IMR-90 (cell line): ENCODE data around the gene TRPM8. TPM values are rescaled to one million over a fixed set of nuclear protein-coding genes. Genes with fewer than 3 reads are reported as not detected.

ENCODE experiments used
- ATAC-seq: fragments of 200-7000 bp; cut with Tn5 transposase; 2 replicates; pipeline ENCODE4 v1.9.1; 2020; ENCODE audit warnings: low read depth, mild to moderate bottlenecking, moderate library complexity
- BruUV-seq: library from RNA; stranded (reverse); fragments of 400-500 nt; replicated peaks from 2 replicates; lab custom pipeline; 2021; lab: Mats Ljungman, UMichigan
- CTCF ChIA-PET: fragments of 300-600 bp; formaldehyde crosslinking; extraction: SDS; loops from one replicate; lab custom pipeline; 2021; ENCODE audit warnings: antibody characterized with exemption; lab: Yijun Ruan, JAX
- POLR2A ChIA-PET: fragments of 300-600 bp; sonication (Branson Sonifier 250); formaldehyde crosslinking; loops from one replicate; lab custom pipeline; 2022; ENCODE audit warnings: antibody characterized with exemption; ENCODE audit not compliant: unreplicated experiment; lab: Charles Lee
- DNase-seq: peaks from one replicate; pipeline ENCODE4 v3.0.0; 2013
- H2AFZ ChIP-seq: replicated peaks from 2 replicates; pipeline ENCODE3; 2013; ENCODE audit warnings: low read length, mild to moderate bottlenecking; ENCODE audit not compliant: poor library complexity
- H2AK5ac ChIP-seq: 2 replicates; pipeline ENCODE4 v1.6.1; 2013; ENCODE audit warnings: low read depth, low read length, inconsistent platforms
- H2AK9ac ChIP-seq: replicated peaks from 2 replicates; pipeline ENCODE3; 2013; ENCODE audit warnings: mild to moderate bottlenecking, low read depth, low read length, moderate library complexity; ENCODE audit not compliant: poor library complexity
- H2BK120ac ChIP-seq: 2 replicates; pipeline ENCODE4 v1.6.1; 2013; ENCODE audit warnings: low read depth, low read length, inconsistent platforms
- H2BK15ac ChIP-seq: 3 replicates; pipeline ENCODE4 v1.6.1; 2013; ENCODE audit warnings: low read depth, low read length, inconsistent platforms
- H2BK20ac ChIP-seq: 2 replicates; pipeline ENCODE4 v1.6.1; 2013; ENCODE audit warnings: low read depth, mild to moderate bottlenecking, inconsistent platforms, low read length, moderate library complexity
- H2BK5ac ChIP-seq: 2 replicates; pipeline ENCODE4 v1.6.1; 2013; ENCODE audit warnings: mild to moderate bottlenecking, low read depth, low read length, inconsistent platforms; ENCODE audit not compliant: poor library complexity, severe bottlenecking
- H3K14ac ChIP-seq: replicated peaks from 2 replicates; pipeline ENCODE4 v1.6.1; 2013; ENCODE audit warnings: low read depth, low read length, inconsistent platforms
- H3K18ac ChIP-seq: 2 replicates; pipeline ENCODE4 v1.6.1; 2013; ENCODE audit warnings: low read depth, low read length, control low read depth
- H3K23ac ChIP-seq: 2 replicates; pipeline ENCODE4 v1.6.1; 2013; ENCODE audit warnings: low read depth, low read length, inconsistent platforms
- H3K27ac ChIP-seq: 2 replicates; pipeline ENCODE4 v1.5.1; 2013; ENCODE audit warnings: mild to moderate bottlenecking, control low read depth, low read length; ENCODE audit not compliant: insufficient read depth
- H3K27me3 ChIP-seq: 2 replicates; pipeline ENCODE4 v1.6.1; 2013; ENCODE audit warnings: low read length; ENCODE audit not compliant: control insufficient read depth, insufficient read depth
- H3K36me3 ChIP-seq: 2 replicates; pipeline ENCODE4 v1.6.1; 2013; ENCODE audit warnings: low read length, mixed read lengths; ENCODE audit not compliant: control insufficient read depth, insufficient read depth
- H3K4ac ChIP-seq: 2 replicates; pipeline ENCODE4 v1.6.1; 2013; ENCODE audit warnings: low read depth, low read length, inconsistent platforms
- H3K4me1 ChIP-seq: 2 replicates; pipeline ENCODE4 v1.6.1; 2013; ENCODE audit warnings: low read length, mixed read lengths; ENCODE audit not compliant: control insufficient read depth, insufficient read depth
- H3K4me2 ChIP-seq: 2 replicates; pipeline ENCODE4 v1.6.1; 2013; ENCODE audit warnings: low read depth, mild to moderate bottlenecking, control low read depth, low read length, moderate library complexity
- H3K4me3 ChIP-seq: 2 replicates; pipeline ENCODE4 v1.5.1; 2013; ENCODE audit warnings: low read depth, mild to moderate bottlenecking, control low read depth, low read length, moderate library complexity; ENCODE audit not compliant: insufficient read depth
- H3K56ac ChIP-seq: 2 replicates; pipeline ENCODE4 v1.6.1; 2013; ENCODE audit warnings: low read length, inconsistent platforms; ENCODE audit not compliant: insufficient read depth; ENCODE audit errors: extremely low read depth
- H3K79me1 ChIP-seq, 2 experiments: 2 replicates each; pipeline ENCODE4 v1.6.1; 2013; ENCODE audit warnings: low read length in 2 of 2, inconsistent platforms in 1 of 2, low read depth in 1 of 2
- H3K9ac ChIP-seq: 2 replicates; pipeline ENCODE4 v1.6.1; 2013; ENCODE audit warnings: low read depth, low read length, control low read depth
- H3K9me1 ChIP-seq: 2 replicates; pipeline ENCODE4 v1.6.1; 2013; ENCODE audit warnings: low read length, inconsistent platforms; ENCODE audit not compliant: insufficient read depth
- H3K9me3 ChIP-seq: 2 replicates; pipeline ENCODE4 v1.6.1; 2013; ENCODE audit warnings: low read length; ENCODE audit not compliant: control insufficient read depth, insufficient read depth
- H4K20me1 ChIP-seq: 2 replicates; pipeline ENCODE4 v1.6.1; 2013; ENCODE audit warnings: low read length, inconsistent platforms; ENCODE audit not compliant: insufficient read depth
- H4K5ac ChIP-seq: 2 replicates; pipeline ENCODE4 v1.6.1; 2013; ENCODE audit warnings: mild to moderate bottlenecking, low read depth, low read length, control low read depth
- H4K8ac ChIP-seq, 2 experiments: 2 replicates each; pipeline ENCODE4 v1.6.1; 2013; ENCODE audit warnings: low read depth in 2 of 2, low read length in 2 of 2, control low read depth in 1 of 2, inconsistent platforms in 1 of 2
- H4K91ac ChIP-seq: 2 replicates; pipeline ENCODE4 v1.6.1; 2013; ENCODE audit warnings: low read depth, low read length, inconsistent platforms; ENCODE audit not compliant: insufficient read depth
- USF2 ChIP-seq: fragments of 150-350 bp; IDR thresholded peaks from 2 replicates; pipeline ENCODE4 v1.6.1; 2017; ENCODE audit warnings: mild to moderate bottlenecking, antibody characterized with exemption, low read length, low read depth
- WGBS, 2 experiments: methylation state at CpG; one replicate each; pipeline versions ENCODE4 v1.1.5 to v1.1.7; 2013; ENCODE audit warnings: missing lambda C conversion rate in 2 of 2; ENCODE audit not compliant: insufficient read length in 1 of 2; ENCODE audit errors: extremely low coverage in 2 of 2; 5-methylcytosine and 5-hydroxymethylcytosine counted together
- dilution Hi-C: fragments of 300-500 bp; cut with HindIII; formaldehyde crosslinking; loops from one replicate; pipeline ENCODE4 v1.14.3; 2018; ENCODE audit warnings: low sequenced_read_pairs; ENCODE audit not compliant: unreplicated experiment
- in situ Hi-C: fragments of 300-500 bp; cut with MboI; formaldehyde crosslinking; loops from 3 replicates; pipeline ENCODE4 v1.14.3; 2019; ENCODE audit warnings: low sequenced_read_pairs, inconsistent platforms, mixed read lengths
- intact Hi-C: fragments of 100-400 bp; cut with micrococcal nuclease; formaldehyde crosslinking; loops from 2 replicates; pipeline ENCODE4 v1.10.0; 2022
- polyA plus RNA-seq, 3 experiments: library from polyadenylated mRNA; depleted of rRNA; stranded (reverse); fragments of >200 nt; gene quantifications; 2 replicates each; pipeline ENCODE4 v1.2.3, GENCODE V29; 2012; ENCODE audit warnings: low replicate concordance in 1 of 3
- total RNA-seq: library from RNA; depleted of rRNA; stranded (reverse); fragments of >200 nt; gene quantifications from 2 replicates; pipeline ENCODE4 v1.2.3, GENCODE V29; 2012

The TRPM8 gene
- total and polyA plus RNA-seq, 2 of the 4 experiments (the other 2 are of a cell fraction) = not detected

DNA sequence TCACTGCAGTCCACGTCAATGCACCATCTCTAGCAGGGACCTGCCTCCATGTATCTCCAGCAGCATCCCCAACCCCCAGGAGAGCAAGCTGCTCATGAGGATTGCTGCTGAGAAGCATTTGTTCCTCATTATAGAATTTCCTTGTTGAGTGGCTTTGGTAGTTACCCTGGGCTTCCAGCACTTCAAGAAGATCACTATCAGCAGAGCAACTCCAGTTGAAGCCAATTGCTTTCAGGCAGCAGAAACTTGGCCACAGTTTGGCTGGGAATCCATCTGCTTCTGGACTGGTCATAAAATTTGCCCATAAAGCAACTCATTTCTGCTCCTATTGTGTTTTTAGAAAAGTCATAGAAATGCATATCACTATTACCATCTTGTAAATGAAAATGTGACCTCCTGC, 17.4 kb downstream of the TRPM8 start:
- ATAC-seq = no peak
- H4K8ac ChIP-seq = no peak overlapping the region
- BruUV-seq = no TSS peak
- H3K4me2 ChIP-seq = no peak overlapping the region
- H4K20me1 ChIP-seq = no peaks in the 10 kb centered on the region
- intact Hi-C loops (no loop called here), dilution Hi-C loops (no loop called here), in situ Hi-C loops (no loop called here)
- TF ChIP-seq USF2 = no peak
- no peaks in the 10 kb centered on the region for H3K9me1 ChIP-seq
- H3K23ac ChIP-seq = no peak overlapping the region
- no CpG with 5 or more reads among the region's 1 CpG for WGBS, 2 experiments
- no peak overlapping the region for H4K5ac ChIP-seq
- H2BK5ac ChIP-seq = no peak overlapping the region
- no peak overlapping the region for H2AK9ac ChIP-seq
- H3K4me3 ChIP-seq = no peak overlapping the region
- H3K27me3 ChIP-seq = peaks cover 58% of the 10 kb centered on the region
- CTCF ChIA-PET = no interaction called here
- H3K36me3 ChIP-seq = no peaks in the 10 kb centered on the region
- POLR2A ChIA-PET = no interaction called here
- no peak overlapping the region for H3K27ac ChIP-seq
- no peak overlapping the region for H2BK120ac ChIP-seq
- H3K9me3 ChIP-seq = no peaks in the 10 kb centered on the region; the same call in 1 of the 2 replicates
- H3K4me1 ChIP-seq = no peaks in the 10 kb centered on the region; the same call in 1 of the 2 replicates
- H3K56ac ChIP-seq = no peak overlapping the region
- no peak overlapping the region for H2BK20ac ChIP-seq
- no peak for DNase-seq
- H3K79me1 ChIP-seq = no peaks in the 10 kb centered on the region
- H2BK15ac ChIP-seq = no peak overlapping the region
- H3K18ac ChIP-seq = no peak overlapping the region
- H2AK5ac ChIP-seq = no peak overlapping the region
- no peak overlapping the region for H3K14ac ChIP-seq
- no peak overlapping the region for H3K4ac ChIP-seq
- no peak overlapping the region for H3K9ac ChIP-seq
- no peak overlapping the region for H4K91ac ChIP-seq
- H2AFZ ChIP-seq = no peak overlapping the region
